DND-41 (cell line): ENCODE results near the gene OR6S1.
"Not testable (repeated sequence)": the region's sequence is repeated elsewhere in the genome, so short reads cannot be mapped to it uniquely, and the experiment has no call there.

Experiments used
- ATAC-seq: fragments of 200-7000 bp; cut with Tn5 transposase; 3 replicates; pipeline ENCODE4 v1.9.1; 2021; ENCODE audit warnings: low read depth; ENCODE audit not compliant: insufficient read depth
- DNase-seq: peaks from one replicate; pipeline ENCODE4 v3.0.0-alpha.2; 2020
- H2AFZ ChIP-seq: 2 replicates; pipeline ENCODE4 v1.6.0; 2012; ENCODE audit warnings: low read depth, low read length
- H3K27ac ChIP-seq: 2 replicates; pipeline ENCODE4 v1.5.1; 2012; ENCODE audit warnings: low read length, inconsistent platforms
- H3K27me3 ChIP-seq: fragments of 200-600 bp; sonication (generic); 2 replicates; pipeline ENCODE4 v1.6.0; 2012; ENCODE audit warnings: low read length, mild to moderate bottlenecking, inconsistent platforms; ENCODE audit not compliant: insufficient read depth, poor library complexity
- H3K36me3 ChIP-seq: 2 replicates; pipeline ENCODE4 v1.5.1; 2012; ENCODE audit warnings: low read length, inconsistent platforms; ENCODE audit not compliant: insufficient read depth
- H3K4me1 ChIP-seq: 2 replicates; pipeline ENCODE4 v1.5.1; 2012; ENCODE audit warnings: mild to moderate bottlenecking, low read length; ENCODE audit not compliant: insufficient read depth
- H3K4me2 ChIP-seq: 2 replicates; pipeline ENCODE4 v1.6.0; 2012; ENCODE audit warnings: mild to moderate bottlenecking, moderate library complexity, low read length, inconsistent platforms; ENCODE audit not compliant: insufficient read depth
- H3K4me3 ChIP-seq, 2 experiments: fragments of 200-600 bp in 1 of 2; shearing (Covaris generic) in 1 of 2; 2 replicates each; pipeline ENCODE4 v1.5.1; 2012 to 2016; ENCODE audit warnings: inconsistent platforms in 2 of 2, low read length in 2 of 2, mild to moderate bottlenecking in 2 of 2, low read depth in 1 of 2, moderate library complexity in 1 of 2
- H3K79me2 ChIP-seq: 2 replicates; pipeline ENCODE4 v1.6.0; 2012; ENCODE audit warnings: low read length, inconsistent platforms; ENCODE audit not compliant: insufficient read depth
- H3K9ac ChIP-seq: 2 replicates; pipeline ENCODE4 v1.6.0; 2012; ENCODE audit warnings: low read depth, mild to moderate bottlenecking, inconsistent platforms, low read length, moderate library complexity
- H3K9me3 ChIP-seq: 2 replicates; pipeline ENCODE4 v1.5.1; 2012; ENCODE audit warnings: low read length, moderate library complexity, mild to moderate bottlenecking, inconsistent platforms; ENCODE audit not compliant: insufficient read depth, severe bottlenecking
- H4K20me1 ChIP-seq: 2 replicates; pipeline ENCODE4 v1.6.0; 2012; ENCODE audit warnings: low read length; ENCODE audit not compliant: insufficient read depth
- CTCF ChIP-seq: IDR thresholded peaks from 2 replicates; pipeline ENCODE4 v1.5.1; 2012; ENCODE audit warnings: borderline replicate concordance, low read length, moderate library complexity, mild to moderate bottlenecking; ENCODE audit not compliant: poor library complexity, severe bottlenecking; ENCODE audit errors: extremely low read depth
- EZH2 ChIP-seq: IDR thresholded peaks from 3 replicates; pipeline ENCODE4 v1.6.1; 2012; ENCODE audit warnings: borderline replicate concordance, low read depth, mild to moderate bottlenecking, moderate library complexity, low read length, inconsistent platforms; ENCODE audit not compliant: severe bottlenecking

OR6S1 gene

GRCh38 chr14:20602583-20602982 is 38.9 kb downstream of the OR6S1 start:
- Histone ChIP-seq H3K79me2 (no peaks in the 10 kb centered on the region), H3K27me3 (no peaks in the 10 kb centered on the region), H3K9me3 (no peaks in the 10 kb centered on the region), H3K36me3 (no peaks in the 10 kb centered on the region), H3K27ac (no peak overlapping the region), H3K4me3 (no peak overlapping the region), H3K4me1 (no peaks in the 10 kb centered on the region), H2AFZ (no peak overlapping the region), H4K20me1 (no peaks in the 10 kb centered on the region), H3K9ac (no peak overlapping the region), H3K4me2 (no peak overlapping the region)
- no peak for TF ChIP-seq CTCF
- no peak for TF ChIP-seq EZH2
- DNase-seq (no peak), ATAC-seq (no peak)

- H3K4me3 ChIP-seq: no peak overlapping the region
- H3K4me1 ChIP-seq: no peaks in the 10 kb centered on the region
- no peak overlapping the region for H3K4me2 ChIP-seq
- ATAC-seq (no peak), DNase-seq (no peak)
- H3K27ac ChIP-seq: no peak overlapping the region
- H2AFZ ChIP-seq: no peak overlapping the region
- H3K36me3 ChIP-seq: no peaks in the 10 kb centered on the region
- no peaks in the 10 kb centered on the region for H3K9me3 ChIP-seq
- no peaks in the 10 kb centered on the region for H3K27me3 ChIP-seq
- H3K9ac ChIP-seq: no peak overlapping the region
- no peaks in the 10 kb centered on the region for H4K20me1 ChIP-seq
- no peaks in the 10 kb centered on the region for H3K79me2 ChIP-seq
- TF ChIP-seq EZH2: no peak
- no peak for TF ChIP-seq CTCF
These were observed 40.0 kb downstream of the OR6S1 start for GRCh38 chr14:20601522-20601921.

GRCh38 chr14:20597108-20597507 is 44.4 kb downstream of the OR6S1 start:
- no peak for ATAC-seq
- no peak for TF ChIP-seq CTCF
- TF ChIP-seq EZH2: no peak
- H3K4me2 ChIP-seq: no peak overlapping the region

GRCh38 chr14:20595726-20596125 is 45.8 kb downstream of the OR6S1 start:
- not testable (repeated sequence) for H3K4me3 ChIP-seq, DNase-seq, H3K9me3 ChIP-seq, H3K79me2 ChIP-seq, H2AFZ ChIP-seq, H3K27me3 ChIP-seq, H3K9ac ChIP-seq, H3K4me1 ChIP-seq, ATAC-seq, H3K36me3 ChIP-seq, H4K20me1 ChIP-seq, H3K4me2 ChIP-seq, H3K27ac ChIP-seq

More at GRCh38 chr14:20597108-20597507, 44.4 kb downstream of the OR6S1 start:
- Histone ChIP-seq H4K20me1 (no peaks in the 10 kb centered on the region), H2AFZ (no peak overlapping the region), H3K9ac (no peak overlapping the region), H3K9me3 (no peaks in the 10 kb centered on the region), H3K4me3 (no peak overlapping the region), H3K79me2 (no peaks in the 10 kb centered on the region), H3K27me3 (no peaks in the 10 kb centered on the region), H3K4me1 (peaks cover 8% of the 10 kb centered on the region; the same call in 1 of the 2 replicates), H3K36me3 (no peaks in the 10 kb centered on the region), H3K27ac (no peak overlapping the region)
- no peak for DNase-seq
